Stimulated activated CD4-positive, alpha-beta T cell treated with anti-CD3 and anti-CD28 coated beads, Interleukin-4, amount 100 ng/mL, for 24 hours (primary cell): Measurements from ENCODE around the gene HSPA1B.
"Not testable (repeated sequence)": the region's sequence is repeated elsewhere in the genome, so short reads cannot be mapped to it uniquely, and the experiment has no call there.

Source experiments
- DNase-seq: peaks from one replicate; pipeline ENCODE4 v3.0.0-alpha.2; 2020

Gene HSPA1B

GRCh38 chr6:31860349-31860748 is 32.8 kb downstream of the HSPA1B start:
- no peak for DNase-seq

DNA sequence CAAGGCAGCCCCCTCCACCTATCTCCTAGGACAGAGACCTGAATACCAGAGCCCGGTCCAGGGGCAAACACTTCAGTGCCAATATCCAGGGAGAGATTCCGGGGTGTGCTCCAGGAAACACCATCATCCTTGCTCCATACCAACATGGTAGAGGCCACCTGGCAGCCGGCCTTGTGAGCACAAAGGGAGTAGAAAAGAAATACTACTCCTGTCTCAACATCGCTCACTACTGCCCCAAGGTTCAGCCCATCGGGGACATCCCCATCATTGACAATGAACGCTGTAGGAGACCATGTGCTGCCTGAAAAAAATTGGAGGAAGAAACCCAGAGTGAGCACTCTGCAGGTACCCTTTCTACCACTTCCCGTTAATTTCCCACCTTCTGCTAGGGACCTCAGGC is 33.6 kb downstream of the HSPA1B start:
- DNase-seq, result no peak

DNA sequence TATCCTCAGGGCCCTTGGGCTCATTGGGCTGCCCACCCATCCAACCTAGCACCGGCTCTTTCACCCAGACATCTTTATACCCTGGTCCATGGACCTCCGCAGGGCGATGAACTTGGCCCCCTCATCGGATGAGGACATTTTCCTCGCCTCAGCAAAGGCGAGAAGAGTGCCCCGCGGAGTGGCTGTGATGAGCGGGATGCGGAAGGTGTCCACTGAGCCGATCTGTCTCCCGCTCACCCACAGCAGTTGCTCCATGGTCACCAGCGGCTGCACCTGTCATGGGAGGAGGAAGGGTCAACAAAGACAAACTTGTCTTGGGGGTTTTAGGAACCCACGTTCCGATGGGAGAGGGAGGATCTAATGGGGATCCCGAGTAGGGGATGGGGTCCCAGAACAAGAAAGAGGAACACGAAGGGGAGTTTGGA is 34.4 kb downstream of the HSPA1B start:
- DNase-seq, result no peak

GRCh38 chr6:31862344-31863235 is 35.1 kb downstream of the HSPA1B start, which contains the start of gene NEU1:
Gene NEU1, minus strand, starts transcription at chr6:31862821. Its CDS starts 45 bp downstream, at chr6:31862776.
- DNase-seq, result peak; percentile 100

DNA sequence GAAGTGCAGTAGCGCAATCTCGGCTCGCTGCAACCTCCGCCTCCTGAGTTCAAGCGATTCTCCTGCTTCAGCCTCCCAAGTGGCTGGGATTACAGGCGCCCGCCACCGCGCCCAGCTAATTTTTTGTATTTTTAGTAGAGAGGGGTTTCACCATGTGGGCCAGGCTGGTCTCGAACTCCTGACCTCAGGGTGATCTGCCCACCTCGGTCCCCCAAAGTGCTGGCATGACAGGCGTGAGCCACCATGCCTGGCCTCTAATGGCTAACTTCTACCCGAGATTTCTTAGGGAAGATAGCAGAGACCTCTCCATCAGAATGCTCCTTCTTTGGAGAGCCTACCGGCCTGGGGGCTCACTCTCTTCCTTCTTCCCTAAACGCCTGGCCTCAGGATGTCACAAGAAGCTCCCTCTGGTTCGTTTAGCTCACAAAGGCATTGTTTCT is 36.6 kb downstream of the HSPA1B start:
- DNase-seq, result not testable (repeated sequence)

DNA sequence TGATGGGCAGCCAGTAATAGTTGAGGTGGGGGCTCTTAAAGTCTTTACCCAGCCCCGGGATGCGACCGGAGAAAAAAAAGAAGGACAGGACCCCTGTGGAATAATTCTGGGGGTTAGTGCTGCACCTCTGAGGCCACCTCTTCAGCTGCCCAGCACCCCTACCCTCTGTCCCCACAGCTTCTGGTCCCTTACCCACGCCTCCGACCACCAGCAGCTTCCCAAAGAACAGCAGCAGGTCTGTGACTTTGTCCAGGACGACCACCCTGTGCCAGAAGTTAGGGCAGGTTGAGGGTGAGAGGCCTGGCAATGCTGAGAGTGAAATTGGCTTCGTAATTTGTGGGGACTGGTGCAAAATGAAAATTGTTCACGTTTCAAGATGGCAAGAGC is 37.3 kb downstream of the HSPA1B start:
- no peak for DNase-seq

DNA sequence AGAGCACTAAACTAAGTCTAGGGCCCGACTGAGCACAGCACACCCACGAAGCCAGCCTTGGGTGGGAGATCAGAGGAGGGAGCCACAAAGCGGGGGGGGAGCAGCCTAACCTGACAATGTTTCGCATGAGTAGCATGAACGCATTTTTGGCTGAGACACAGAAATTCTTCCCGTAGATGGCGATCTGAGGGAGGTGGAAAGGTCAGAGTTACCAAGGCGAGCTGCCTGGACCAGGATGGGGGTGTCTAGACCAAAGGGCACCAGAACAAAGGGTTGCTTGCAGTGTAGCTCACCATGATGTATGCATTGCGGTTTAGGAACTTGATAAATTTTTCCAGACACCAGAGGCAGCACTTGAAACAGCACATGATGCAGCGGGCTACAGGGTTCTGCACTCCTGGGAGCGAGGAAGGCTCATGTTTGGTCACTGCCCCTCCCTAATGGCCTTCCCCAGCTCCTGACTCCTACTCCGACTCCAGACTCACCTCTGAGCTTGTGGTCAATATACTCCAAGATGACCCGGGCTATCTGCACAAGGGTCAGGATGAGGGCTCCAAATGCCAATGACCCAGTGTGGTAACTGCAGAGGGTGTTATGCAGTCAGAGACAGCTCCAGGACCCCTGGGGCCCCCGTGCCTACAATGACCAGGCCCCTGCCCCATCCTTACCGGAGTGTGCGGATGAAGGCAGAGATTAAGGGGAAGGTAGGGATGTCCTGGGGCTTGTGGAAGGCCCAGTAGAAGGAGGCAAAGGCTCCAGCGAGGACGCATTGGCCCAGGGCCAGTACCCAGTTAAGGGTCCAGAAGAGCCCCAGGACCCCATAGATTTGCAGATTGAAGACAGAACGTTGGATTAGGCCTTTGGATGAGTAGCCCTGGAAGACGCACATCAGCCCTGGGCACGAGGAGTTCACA is 37.9 kb downstream of the HSPA1B start:
- no peak for DNase-seq

DNA sequence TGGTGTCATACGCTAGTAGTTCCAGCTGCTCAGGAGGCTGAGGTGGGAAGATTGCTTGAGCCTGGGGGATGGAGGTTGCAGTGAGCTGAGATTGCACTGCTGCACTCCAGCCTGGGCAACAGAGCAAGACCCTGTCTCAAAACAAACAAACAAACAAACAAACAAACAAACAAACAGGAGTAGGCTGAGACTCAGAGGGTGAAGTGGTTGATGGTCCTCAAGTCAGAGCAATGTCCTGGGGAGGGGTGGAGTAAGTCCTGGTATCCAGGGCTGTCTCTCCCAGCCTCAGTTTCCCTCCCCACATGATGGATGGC is 41.1 kb downstream of the HSPA1B start:
- DNase-seq, result not testable (repeated sequence)

GRCh38 chr6:31869343-31869742 is 41.8 kb downstream of the HSPA1B start:
- no peak for DNase-seq

- DNase-seq, result no peak
Measured at GRCh38 chr6:31870385-31870921, 42.9 kb downstream of the HSPA1B start.

- DNase-seq, result no peak
Measured at GRCh38 chr6:31871046-31871659, 43.6 kb downstream of the HSPA1B start.

DNA sequence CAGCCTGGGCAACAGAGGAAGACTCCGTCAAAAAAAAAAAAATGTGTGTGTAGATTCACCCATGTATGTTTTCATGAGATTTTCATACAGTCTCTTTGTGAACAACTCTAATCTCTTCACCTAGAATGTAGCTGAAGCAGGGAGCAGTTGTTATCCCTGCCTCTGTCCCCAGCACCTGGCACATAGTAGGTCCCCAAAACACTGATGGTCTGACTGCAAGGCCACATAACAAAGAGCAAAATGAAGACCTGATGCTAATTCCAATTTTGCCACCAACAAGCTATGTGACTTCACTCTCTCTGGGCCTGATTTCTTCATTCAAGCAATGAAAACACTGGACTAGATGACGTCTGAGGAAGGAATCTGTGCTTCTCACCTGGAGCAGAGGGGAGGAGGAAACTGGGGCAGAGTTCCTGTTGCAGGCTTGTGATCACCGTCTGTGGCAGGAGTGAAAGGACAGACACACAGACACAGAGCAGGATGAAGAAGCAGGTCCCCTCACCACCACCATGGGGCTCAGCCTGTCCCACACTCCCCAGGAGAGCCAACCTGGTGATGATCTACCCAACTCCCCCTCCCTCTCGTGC is 46.6 kb downstream of the HSPA1B start:
- no peak for DNase-seq

GRCh38 chr6:31874836-31875572 is 47.5 kb downstream of the HSPA1B start:
- DNase-seq, result no peak

- DNase-seq, result no peak
Measured at GRCh38 chr6:31875877-31876276, 48.3 kb downstream of the HSPA1B start.

DNA sequence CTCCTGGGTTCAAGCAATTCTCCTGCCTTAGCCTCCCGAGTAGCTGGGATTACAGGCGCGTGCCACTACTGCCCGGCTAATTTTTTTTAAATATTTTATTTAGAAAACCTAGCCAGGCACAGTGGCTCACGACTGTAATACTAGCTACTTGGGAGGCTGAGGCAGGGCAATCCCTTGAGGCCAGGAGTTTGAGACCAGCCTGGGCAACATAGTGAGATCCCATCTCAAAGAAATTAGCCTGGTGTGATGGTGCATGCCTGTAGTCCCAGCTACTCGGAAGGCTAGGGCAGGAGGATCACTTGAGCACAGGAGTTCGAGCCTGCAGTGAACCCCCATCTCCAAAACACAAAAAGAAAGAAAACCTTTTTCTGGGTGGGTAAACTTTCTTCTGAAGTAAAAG is 48.8 kb downstream of the HSPA1B start:
- no peak for DNase-seq

DNA sequence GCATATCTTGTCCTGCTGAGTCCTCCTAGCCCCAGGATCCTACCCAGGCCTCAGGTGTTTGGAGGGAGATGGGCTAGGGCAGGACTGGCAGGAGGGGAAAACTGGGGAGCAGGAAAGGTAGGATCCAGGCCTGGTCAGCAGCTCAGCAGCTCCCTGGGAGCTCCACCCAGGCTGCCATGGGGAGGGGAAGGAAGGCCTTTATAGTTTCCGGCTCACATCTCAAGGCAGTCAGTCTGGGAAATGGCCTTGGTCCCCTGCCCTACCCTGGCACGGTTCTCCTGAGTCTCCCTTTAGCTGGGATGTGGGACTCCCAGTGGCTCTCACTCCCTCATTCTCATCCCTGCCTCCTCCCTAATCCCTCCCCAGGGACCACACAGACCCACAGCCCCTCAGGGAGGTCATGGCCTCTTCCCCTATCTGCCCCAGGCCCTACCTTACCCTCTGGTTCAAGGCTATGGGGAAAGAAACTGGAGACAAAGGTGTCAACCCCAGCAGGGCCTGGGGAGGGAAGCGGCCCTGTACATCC is 49.6 kb downstream of the HSPA1B start:
- no peak for DNase-seq

- no peak for DNase-seq
Measured at GRCh38 chr6:31877651-31878161, 50.2 kb downstream of the HSPA1B start.

GRCh38 chr6:31878222-31878621 is 50.7 kb downstream of the HSPA1B start:
- DNase-seq, result no peak

- no peak for DNase-seq
Measured at GRCh38 chr6:31878726-31879125, 51.2 kb downstream of the HSPA1B start, which contains the start of gene SLC44A4. Gene SLC44A4, minus strand, starts transcription at chr6:31878997. Its CDS starts 17 bp downstream, at chr6:31878980.

DNA sequence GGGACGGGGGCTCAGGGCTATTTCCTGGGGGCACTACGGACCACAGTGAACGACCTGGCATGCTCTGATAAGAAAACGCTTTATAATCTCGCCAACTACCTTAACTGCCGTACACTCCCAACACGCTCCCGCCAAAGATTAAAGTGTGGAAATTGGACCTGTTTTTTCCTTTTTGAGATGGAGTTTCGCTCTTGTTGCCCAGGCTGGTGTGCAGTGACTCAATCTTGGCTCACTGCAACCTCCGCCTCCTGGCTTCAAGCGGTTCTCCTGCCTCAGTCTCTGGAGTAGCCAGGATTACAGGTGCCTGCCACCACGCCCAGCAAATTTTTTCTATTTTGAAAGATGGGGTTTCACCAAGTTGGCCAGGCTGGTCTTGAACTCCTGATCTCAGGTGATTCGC is 51.6 kb downstream of the HSPA1B start:
- DNase-seq, result no peak
